Fibroblast of lung (primary cell): ENCODE results near the gene PRMT7.

Experiments used
- CTCF ChIP-seq, 2 donors: IDR thresholded peaks in 1 of 2; conservative IDR thresholded peaks in 1 of 2; 1 replicate in 1 of 2; 2 replicates in 1 of 2; pipeline ENCODE4 v1.5.1; 2011 to 2012; ENCODE audit warnings: low read length in 2 of 2, control low read depth in 1 of 2, inconsistent platforms in 1 of 2, low read depth in 1 of 2, mild to moderate bottlenecking in 1 of 2
- EZH2 ChIP-seq: IDR thresholded peaks from 2 replicates; pipeline ENCODE4 v1.5.1; 2012; ENCODE audit warnings: low read length, control low read depth, mild to moderate bottlenecking; ENCODE audit errors: missing control alignments

- TF ChIP-seq EZH2 (no peak), CTCF (conservative IDR thresholded peaks at IDR 0.05 in 1 of 2, IDR thresholded peaks at IDR 0.05 in 1 of 2; ENCODE audit: low read depth in 1 of 2, low read length in 2 of 2) (no peak)
Observed at GRCh38 chr16:68282064-68282452, 28.8 kb upstream of the PRMT7 start.
